Limb (tissue), 2 donors: ENCODE data around the gene FNDC3B.

Experiments used
- DNase-seq, 2 donors: peaks; one replicate each; pipeline ENCODE4 v3.0.0-alpha.2; 2016; ENCODE audit errors: extremely low spot score in 2 of 2

Gene FNDC3B

DNA sequence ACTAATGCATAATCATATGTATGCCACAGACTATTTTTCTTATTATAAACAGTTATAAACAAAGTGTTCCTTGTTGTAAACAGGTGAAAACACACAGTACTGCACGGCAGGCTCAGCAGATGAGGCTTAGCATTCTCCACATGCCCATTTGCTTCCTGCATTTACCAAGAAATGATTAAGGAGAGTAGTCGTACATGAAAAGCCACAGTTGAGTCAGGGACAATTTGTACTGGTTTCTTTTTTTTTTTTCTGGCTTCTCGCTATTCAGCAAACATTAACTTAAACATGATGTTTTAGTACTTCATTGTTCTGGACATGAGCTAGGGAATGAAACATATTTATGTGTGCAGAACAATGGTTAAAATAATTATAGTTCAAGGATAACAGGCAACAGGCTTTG lies 345.5 kb downstream of the FNDC3B start:
- no peak for DNase-seq

DNA sequence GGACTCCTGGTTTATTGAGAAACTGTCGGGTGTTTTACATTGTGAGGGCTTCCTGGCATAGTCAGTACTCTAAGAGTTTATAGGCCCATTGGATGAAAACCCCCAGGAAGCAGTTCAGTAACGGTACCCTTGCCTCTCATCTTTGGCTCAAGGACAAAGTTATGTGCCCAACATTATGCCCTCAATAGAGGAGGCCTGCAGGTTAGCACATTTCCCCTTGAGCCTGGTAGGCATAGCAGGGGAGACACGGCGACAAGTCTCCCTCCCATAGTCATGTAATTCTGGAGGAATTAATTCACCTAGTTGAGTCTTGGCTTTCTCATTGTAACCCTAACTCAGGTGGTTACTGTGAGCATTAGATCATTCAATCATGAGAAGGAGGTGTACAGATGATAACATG lies 348.4 kb downstream of the FNDC3B start:
- no peak for DNase-seq

- no peak for DNase-seq
These were observed 349.2 kb downstream of the FNDC3B start for GRCh38 chr3:172388412-172389078.

DNA sequence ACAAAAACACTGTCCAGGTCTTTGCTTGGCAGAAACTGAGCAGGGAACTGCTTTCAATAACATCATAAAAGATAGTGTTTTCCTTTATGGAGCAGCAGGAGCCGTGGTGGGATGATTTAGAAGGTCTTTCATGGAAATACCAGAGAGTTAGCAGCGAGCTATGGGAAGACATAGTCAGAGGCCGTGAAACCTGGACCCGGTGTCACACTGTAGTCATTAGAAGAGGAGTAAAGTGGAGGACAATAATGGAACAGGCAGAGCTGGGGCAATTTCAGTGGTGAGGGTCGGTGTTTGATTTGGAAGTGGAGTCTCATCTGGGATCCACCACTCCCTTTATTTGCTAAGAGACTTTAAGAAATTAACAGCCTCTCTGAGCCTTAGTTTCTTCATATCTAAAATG lies 351.4 kb downstream of the FNDC3B start:
- DNase-seq, result no peak

- no peak for DNase-seq
These were observed 352.4 kb downstream of the FNDC3B start for GRCh38 chr3:172391592-172392302.

DNA sequence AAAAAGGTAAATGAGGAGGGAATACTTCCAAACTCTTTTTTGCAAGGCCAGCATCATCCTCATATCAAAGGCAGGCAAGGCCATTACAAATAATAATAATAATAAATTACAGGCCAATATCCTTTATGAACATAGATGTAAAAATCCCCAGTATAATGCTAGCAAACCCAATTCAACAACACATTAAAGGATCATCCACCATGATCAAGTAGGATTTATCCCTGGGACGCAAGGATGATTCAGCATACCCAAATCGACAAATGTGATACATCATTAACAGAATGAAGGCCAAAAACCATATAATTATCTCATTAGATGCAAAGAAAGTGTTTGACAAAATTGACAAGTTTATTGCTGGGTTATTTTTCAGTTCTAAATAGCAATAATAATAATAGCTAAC lies 355.3 kb downstream of the FNDC3B start:
- no peak for DNase-seq

- DNase-seq, result no peak
These were observed 357.0 kb downstream of the FNDC3B start for GRCh38 chr3:172396400-172396799.

GRCh38 chr3:172397716-172398405 lies 358.5 kb downstream of the FNDC3B start:
- no peak for DNase-seq

DNA sequence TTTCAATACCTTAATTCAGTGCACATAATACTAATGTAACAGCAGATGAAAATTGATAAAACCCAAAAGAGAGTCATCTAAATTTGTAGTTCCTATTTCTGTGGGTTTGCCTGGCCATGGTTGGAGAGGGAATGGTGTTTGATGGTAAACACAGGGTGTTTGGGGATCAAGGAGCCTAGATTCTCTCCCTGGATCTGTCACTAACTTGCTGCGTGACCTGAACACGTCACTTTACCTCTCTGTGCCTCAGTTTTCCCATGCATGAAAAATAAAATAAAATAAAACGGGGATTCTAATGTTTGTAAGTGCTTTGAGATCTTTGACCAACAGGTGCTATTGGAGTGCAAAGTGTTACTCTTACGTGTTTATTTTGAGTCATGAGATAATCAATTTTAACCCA lies 359.1 kb downstream of the FNDC3B start:
- no peak for DNase-seq

DNA sequence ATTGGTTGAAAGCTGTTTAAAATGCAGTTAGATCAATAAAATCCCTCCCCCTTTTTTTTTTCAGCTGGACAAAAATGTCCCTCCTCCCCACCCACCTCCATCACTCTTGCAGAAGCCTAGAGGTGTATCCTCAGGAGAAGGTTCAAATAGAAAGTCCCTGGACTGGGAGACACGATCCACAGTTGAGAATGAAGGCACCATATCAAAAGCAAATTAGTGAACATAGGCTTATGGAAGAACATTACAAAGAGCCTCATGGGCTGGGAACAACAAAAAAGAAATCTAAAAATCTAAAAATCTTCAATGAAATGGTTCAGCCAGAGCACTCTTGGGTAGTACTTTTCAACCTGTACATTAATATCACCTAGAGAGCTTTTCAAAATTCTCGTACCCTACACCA lies 362.7 kb downstream of the FNDC3B start:
- DNase-seq, result no peak

DNA sequence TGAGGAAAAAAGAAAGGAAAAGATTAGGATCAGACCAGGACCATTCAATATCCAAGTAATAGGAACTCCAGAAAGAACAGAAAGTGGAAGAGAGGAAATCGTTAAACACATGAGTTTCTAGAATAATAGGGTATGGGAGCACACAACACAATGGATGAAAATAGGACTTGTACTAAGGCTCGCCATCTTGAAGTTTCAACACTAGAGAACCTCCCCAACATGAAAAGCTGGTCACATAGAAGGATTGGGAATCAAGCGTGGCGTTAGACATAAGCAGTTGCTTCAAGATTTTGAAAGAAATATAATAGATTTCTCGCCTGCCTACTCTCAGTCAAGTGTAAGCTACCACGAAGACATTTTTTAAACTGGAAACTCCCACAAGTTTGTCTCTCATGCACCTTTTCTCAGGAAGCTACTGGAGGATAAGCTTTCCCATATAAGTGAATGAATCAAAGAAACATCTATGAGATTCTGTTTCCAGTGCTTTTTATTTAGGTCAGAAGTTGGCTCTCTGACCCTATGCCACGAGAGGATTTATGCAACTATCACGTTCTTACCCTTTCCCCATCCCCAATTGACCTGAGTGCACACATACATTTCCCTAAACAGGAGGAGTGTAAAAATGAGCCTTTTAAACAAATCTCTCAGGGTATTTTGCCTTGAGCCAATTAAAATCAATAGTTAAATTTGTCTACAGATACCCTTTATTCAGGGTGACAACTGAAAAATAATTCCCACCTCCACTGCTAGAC lies 363.7 kb downstream of the FNDC3B start:
- DNase-seq, result no peak

GRCh38 chr3:172404237-172404962 lies 365.0 kb downstream of the FNDC3B start:
- no peak for DNase-seq

DNA sequence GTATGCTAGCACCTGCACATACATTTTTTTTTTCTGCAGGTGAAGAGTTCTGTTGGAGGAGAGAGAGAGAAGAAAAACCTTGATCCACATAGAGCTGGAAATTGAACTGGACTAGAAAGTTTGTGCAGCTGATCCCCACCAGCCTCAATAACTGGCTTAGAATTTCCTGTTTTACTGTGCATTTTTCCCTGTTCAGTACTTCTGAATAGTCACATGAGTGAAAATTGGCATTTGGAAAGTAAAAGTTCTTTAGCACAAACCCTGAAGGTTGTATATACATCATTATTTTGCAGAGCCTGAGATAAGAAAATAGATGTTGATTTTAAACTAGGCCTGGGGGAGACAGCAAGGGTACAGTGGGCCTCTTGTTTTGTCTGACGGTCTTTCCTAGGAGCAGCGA lies 366.5 kb downstream of the FNDC3B start:
- DNase-seq, result no peak

- DNase-seq, result no peak
These were observed 368.5 kb downstream of the FNDC3B start for GRCh38 chr3:172407872-172408271.

GRCh38 chr3:172410702-172411477 lies 371.5 kb downstream of the FNDC3B start:
- no peak for DNase-seq

DNA sequence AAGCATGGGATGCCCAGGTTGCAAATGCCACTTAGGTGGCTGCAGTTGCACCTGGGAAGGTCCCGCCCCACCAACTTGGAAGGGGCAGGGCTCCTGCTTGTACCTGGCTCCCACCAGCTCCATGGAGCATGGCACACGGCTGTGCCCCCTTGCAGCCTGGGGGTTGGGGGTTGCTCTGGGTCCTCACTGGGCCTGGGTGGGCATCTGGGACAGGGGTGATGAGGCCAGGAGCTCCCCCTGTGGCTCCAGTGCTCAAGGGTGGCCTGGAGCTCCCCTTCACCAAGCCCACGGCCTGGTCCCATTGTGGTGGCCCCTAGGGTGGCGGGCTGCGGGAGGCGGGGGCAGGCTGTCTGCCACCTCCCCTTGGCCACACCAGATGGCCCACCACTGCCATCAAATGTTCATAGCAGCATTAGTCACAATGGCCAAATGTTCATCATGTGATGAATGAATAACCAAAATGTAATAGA lies 372.1 kb downstream of the FNDC3B start:
- no peak for DNase-seq

- DNase-seq, result no peak
These were observed 375.9 kb downstream of the FNDC3B start for GRCh38 chr3:172415323-172415722.

DNA sequence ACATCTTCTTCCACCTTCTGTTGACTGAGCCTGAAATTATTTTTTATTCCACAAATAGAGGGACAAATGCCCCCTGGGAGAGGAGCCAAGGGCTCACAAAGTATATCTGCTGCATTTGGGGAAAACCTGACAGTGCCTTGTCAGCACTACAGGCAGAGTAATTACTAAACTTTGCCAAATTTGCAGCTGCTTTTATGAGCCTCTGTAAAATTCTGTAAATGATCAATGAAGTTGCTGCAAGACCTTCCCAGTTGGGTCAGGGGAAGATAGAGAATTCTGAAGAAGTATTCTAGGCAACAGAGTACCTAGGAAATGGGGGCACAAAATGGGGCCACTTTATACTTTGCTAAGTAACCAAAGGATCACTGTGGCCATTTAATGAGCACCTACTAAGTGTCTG lies 398.3 kb downstream of the FNDC3B start:
- no peak for DNase-seq

DNA sequence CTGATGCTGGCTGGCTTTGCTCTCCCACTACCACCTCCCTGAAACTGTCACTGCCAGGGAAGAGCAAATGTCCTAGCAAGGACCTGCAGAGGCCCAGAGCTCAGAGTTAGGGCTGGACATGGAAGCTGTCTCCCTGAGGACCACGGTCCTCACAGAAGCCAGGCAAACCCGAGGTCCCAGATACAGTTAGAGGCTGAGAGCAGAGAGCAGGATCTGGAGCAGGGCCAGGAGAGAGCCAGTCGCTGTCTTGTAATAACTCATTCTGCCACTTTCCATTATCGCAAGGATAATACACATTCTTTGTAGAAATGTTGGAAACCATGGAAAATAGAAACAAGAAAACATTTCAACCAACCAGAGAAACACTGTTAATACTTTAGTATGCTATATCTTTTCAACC lies 398.8 kb downstream of the FNDC3B start:
- DNase-seq, result no peak

- DNase-seq, result no peak
These were observed 402.2 kb downstream of the FNDC3B start for GRCh38 chr3:172441581-172441980.
